Measurements from ENCODE around the gene NRG2. TPM values are rescaled to one million over a fixed set of nuclear protein-coding genes. Genes with fewer than 3 reads are reported as not detected.

Gene NRG2
- total and polyA plus RNA-seq, 2 donors (not counting 3 experiments of a cell fraction or from before 2014, with no cell fraction given), result 0.26 to 0.42 TPM

GRCh38 chr5:139861021-139861888 lies 181.8 kb downstream of the NRG2 start:
- H3K9me1 ChIP-seq (replicated peaks; ENCODE audit: control insufficient read depth, extremely low read depth, insufficient read depth, low read length), result no peaks in the 10 kb centered on the region
- H3K79me2 ChIP-seq (ENCODE audit: control insufficient read depth, insufficient read depth, low read length), result no peaks in the 10 kb centered on the region
- FAIRE-seq (no peak), DNase-seq (ENCODE audit: low read depth, low spot score) (no peak)
- H2AFZ ChIP-seq (ENCODE audit: low read depth, low read length), result no peak overlapping the region
- H3K27me3 ChIP-seq (ENCODE audit: control insufficient read depth in 2 of 2, insufficient read depth in 2 of 2, low read length in 2 of 2), result peaks cover 3 to 7% of the 10 kb centered on the region in 2 experiments
- no peak overlapping the region for H3K4me2 ChIP-seq (ENCODE audit: insufficient read depth, low read length)
- no peaks in the 10 kb centered on the region for H3K4me1 ChIP-seq (ENCODE audit: control insufficient read depth, extremely low read depth, insufficient read depth, low read length)
- BruUV-seq (replicated peaks), result no TSS peak
- ChIA-PET POLR2A (no interaction called here), CTCF (interaction anchor here (1.4 to 6.4 kb wide), 5 partner anchors 17 to 85 kb away, joined by 3 to 95 read pairs (median 5); no protein-coding TSS in a partner anchor)
- dilution Hi-C loops (cut with MboI; ENCODE audit: extremely low pct_ligation_motif_present, low sequenced_read_pairs) (no loop called here), intact Hi-C loops (cut with micrococcal nuclease) (loop anchor here (5.0 kb wide), 1 partner anchor 296 kb away; no protein-coding TSS in a partner anchor)
- no peaks in the 10 kb centered on the region for H3K36me3 ChIP-seq (ENCODE audit: control insufficient read depth in 2 of 2, extremely low read depth in 1 of 2, insufficient read depth in 2 of 2, low read length in 2 of 2)
- H3K4me3 ChIP-seq (replicated peaks in 1 of 3; ENCODE audit: insufficient read depth in 1 of 3, low read depth in 1 of 3, low read length in 3 of 3), result no peak overlapping the region
- no peak overlapping the region for H3K9ac ChIP-seq (replicated peaks; ENCODE audit: extremely low read depth, insufficient read depth, low read length)
- H3K9me3 ChIP-seq (replicated peaks; ENCODE audit: control insufficient read depth, insufficient read depth, low read length), result no peaks in the 10 kb centered on the region
- H3K27ac ChIP-seq (ENCODE audit: insufficient read depth, low read depth, low read length), result no peak overlapping the region
- no peak for TF ChIP-seq GATA2 (IDR thresholded peaks at IDR 0.05; ENCODE audit: insufficient read depth, insufficient read length, low read depth, low read length)
- TF ChIP-seq POLR2AphosphoS5 (IDR thresholded peaks at IDR 0.05; ENCODE audit: insufficient read depth, low read depth, low read length), result no peak
- TF ChIP-seq POLR2A (IDR thresholded peaks at IDR 0.05; ENCODE audit: low read depth, low read length), result no peak
- no peak for TF ChIP-seq MAX (IDR thresholded peaks at IDR 0.05; ENCODE audit: insufficient read depth, insufficient read length)
- no peak for TF ChIP-seq CTCF (IDR thresholded peaks at IDR 0.05; ENCODE audit: extremely low read depth in 1 of 2, insufficient read depth in 1 of 2, low read depth in 1 of 2, low read length in 2 of 2)
- H4K20me1 ChIP-seq (replicated peaks; ENCODE audit: control insufficient read depth, extremely low read depth, insufficient read depth, low read length), result no peaks in the 10 kb centered on the region

Measured in endothelial cell of umbilical vein (primary cell).